ENCODE results near the gene TNFAIP2. TPM values are rescaled to one million over a fixed set of nuclear protein-coding genes. Genes with fewer than 3 reads are reported as not detected.

TNFAIP2 gene
- total and polyA plus RNA-seq, 2 donors (not counting 3 experiments of a cell fraction or from before 2014, with no cell fraction given), result 31.6 to 42.7 TPM

DNA sequence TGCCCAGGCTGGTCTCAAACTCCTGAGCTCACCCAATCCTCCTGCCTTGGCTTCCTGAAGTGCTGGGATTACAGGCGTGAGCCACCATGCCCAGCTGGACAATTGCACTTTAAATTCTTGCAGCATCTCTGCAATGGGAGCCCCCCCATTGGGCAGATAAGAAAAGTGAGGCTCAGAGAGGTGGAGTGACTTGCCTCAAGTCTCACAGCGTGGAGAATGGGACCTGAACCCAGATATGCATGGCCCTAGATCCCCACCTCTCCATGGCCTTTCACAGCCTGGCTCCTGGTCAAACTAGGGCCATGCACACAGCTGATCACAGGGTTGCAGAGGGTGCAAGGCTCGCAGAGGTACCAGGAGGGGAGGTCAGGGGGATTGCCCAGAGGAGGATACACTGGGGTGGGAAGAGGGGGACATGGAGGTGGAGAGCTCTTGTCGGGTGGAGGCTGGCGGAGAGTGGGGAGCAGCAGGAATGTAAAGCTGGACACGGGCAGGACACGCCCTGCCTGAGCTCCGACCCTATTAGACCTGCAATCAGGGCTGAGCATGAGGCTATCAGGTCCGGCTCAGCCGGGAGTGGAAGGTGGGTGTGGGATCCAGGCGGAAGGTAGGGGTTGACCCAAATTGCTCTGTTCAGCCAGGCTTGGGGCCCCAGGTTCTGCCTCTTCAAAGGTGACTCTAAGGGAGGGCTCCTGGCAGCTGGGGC lies 21.9 kb upstream of the TNFAIP2 start:
- no peaks in the 10 kb centered on the region for H3K9me3 ChIP-seq (replicated peaks; ENCODE audit: control insufficient read depth, insufficient read depth, low read length)
- H2AFZ ChIP-seq (ENCODE audit: low read depth, low read length), result no peak overlapping the region
- H3K79me2 ChIP-seq (ENCODE audit: control insufficient read depth, insufficient read depth, low read length), result no peaks in the 10 kb centered on the region
- H3K9me1 ChIP-seq (replicated peaks; ENCODE audit: control insufficient read depth, extremely low read depth, insufficient read depth, low read length), result no peaks in the 10 kb centered on the region
- POLR2A ChIA-PET, result no interaction called here
- CTCF ChIA-PET, result interaction anchor here (7.3 to 7.9 kb wide), 2 partner anchors 38 to 190 kb away, joined by 219 to 257 read pairs; no protein-coding TSS in a partner anchor
- H3K27me3 ChIP-seq (ENCODE audit: control insufficient read depth in 2 of 2, insufficient read depth in 2 of 2, low read length in 2 of 2), result peaks cover 28 to 29% of the 10 kb centered on the region in 2 experiments
- DNase-seq (ENCODE audit: low read depth, low spot score) (no peak), FAIRE-seq (no peak)
- no peak overlapping the region for H3K4me3 ChIP-seq (replicated peaks in 1 of 3; ENCODE audit: insufficient read depth in 1 of 3, low read depth in 1 of 3, low read length in 3 of 3)
- no peak overlapping the region for H3K4me2 ChIP-seq (ENCODE audit: insufficient read depth, low read length)
- H3K9ac ChIP-seq (replicated peaks; ENCODE audit: extremely low read depth, insufficient read depth, low read length), result no peak overlapping the region
- dilution Hi-C loops (cut with MboI; ENCODE audit: extremely low pct_ligation_motif_present, low sequenced_read_pairs), result no loop called here
- no peaks in the 10 kb centered on the region for H3K36me3 ChIP-seq (ENCODE audit: control insufficient read depth in 2 of 2, extremely low read depth in 1 of 2, insufficient read depth in 2 of 2, low read length in 2 of 2)
- intact Hi-C loops (cut with micrococcal nuclease), result loop anchor here (5.0 kb wide), 1 partner anchor 286 kb away; the partner anchor contains the start of gene MARK3
- no peak overlapping the region for H3K27ac ChIP-seq (ENCODE audit: insufficient read depth, low read depth, low read length)
- no peaks in the 10 kb centered on the region for H3K4me1 ChIP-seq (ENCODE audit: control insufficient read depth, extremely low read depth, insufficient read depth, low read length)
- TF ChIP-seq CTCF (IDR thresholded peaks at IDR 0.05; ENCODE audit: extremely low read depth in 1 of 2, insufficient read depth in 1 of 2, low read depth in 1 of 2, low read length in 2 of 2) (no peak), GATA2 (IDR thresholded peaks at IDR 0.05; ENCODE audit: insufficient read depth, insufficient read length, low read depth, low read length) (no peak), EZH2 (IDR thresholded peaks at IDR 0.05; ENCODE audit: borderline replicate concordance, low read depth, low read length, severe bottlenecking) (no peak), POLR2A (IDR thresholded peaks at IDR 0.05; ENCODE audit: low read depth, low read length) (no peak), MYC (IDR thresholded peaks at IDR 0.05; ENCODE audit: low read depth, low read length) (no peak), MAX (IDR thresholded peaks at IDR 0.05; ENCODE audit: insufficient read depth, insufficient read length) (no peak), JUN (IDR thresholded peaks at IDR 0.05; ENCODE audit: borderline replicate concordance, insufficient read depth, insufficient read length, low read depth) (no peak), POLR2AphosphoS5 (IDR thresholded peaks at IDR 0.05; ENCODE audit: insufficient read depth, low read depth, low read length) (no peak), FOS (IDR thresholded peaks at IDR 0.05; ENCODE audit: borderline replicate concordance, insufficient read depth, low read length) (no peak)
- no TSS peak for BruUV-seq (replicated peaks)
- no peaks in the 10 kb centered on the region for H4K20me1 ChIP-seq (replicated peaks; ENCODE audit: control insufficient read depth, extremely low read depth, insufficient read depth, low read length)
